ENCODE measurements around the gene ROBO1. TPM values are rescaled to one million over a fixed set of nuclear protein-coding genes. Genes with fewer than 3 reads are reported as not detected.

The ROBO1 gene
- total and polyA plus RNA-seq, 12 donors: 6.4 to 144 (median 43.9) TPM

GRCh38 chr3:79597709-79598108, 170.1 kb downstream of the ROBO1 start:
- no peaks in the 10 kb centered on the region for H3K27me3 ChIP-seq
- H3K4me1 ChIP-seq (replicated peaks in 1 of 2): no peaks in the 10 kb centered on the region
- 56 to 73% (median 71%) methylated on average over 2 of the region's 2 CpGs for WGBS, 4 donors
- DNase-seq: no peak
- H3K4me3 ChIP-seq: no peak overlapping the region
- TF ChIP-seq CTCF (IDR thresholded peaks at IDR 0.05): no peak
- no peak for TF ChIP-seq POLR2A (IDR thresholded peaks at IDR 0.05)
- intact Hi-C loops (cut with DNase I): no loop called here
- H3K9me3 ChIP-seq (replicated peaks in 1 of 3): no peaks in the 10 kb centered on the region
- no peak overlapping the region for H3K27ac ChIP-seq
- H3K36me3 ChIP-seq (replicated peaks in 1 of 2): no peaks in the 10 kb centered on the region

- TF ChIP-seq CTCF (IDR thresholded peaks at IDR 0.05): no peak
- Histone ChIP-seq H3K4me3 (no peak overlapping the region), H3K27ac (no peak overlapping the region), H3K27me3 (no peaks in the 10 kb centered on the region), H3K4me1 (replicated peaks in 1 of 2) (no peaks in the 10 kb centered on the region), H3K9me3 (replicated peaks in 1 of 3) (no peaks in the 10 kb centered on the region), H3K36me3 (replicated peaks in 1 of 2) (no peaks in the 10 kb centered on the region)
- no peak for DNase-seq
- intact Hi-C loops (cut with DNase I): no loop called here
These were observed 180.6 kb downstream of the ROBO1 start for GRCh38 chr3:79587150-79587549.

GRCh38 chr3:79586232-79586631, 181.6 kb downstream of the ROBO1 start:
- TF ChIP-seq CTCF (IDR thresholded peaks at IDR 0.05) (no peak), POLR2A (IDR thresholded peaks at IDR 0.05) (no peak)
- intact Hi-C loops (cut with DNase I): no loop called here
- DNase-seq: no peak
- Histone ChIP-seq H3K4me1 (replicated peaks in 1 of 2) (no peaks in the 10 kb centered on the region), H3K9me3 (replicated peaks in 1 of 3) (no peaks in the 10 kb centered on the region), H3K36me3 (replicated peaks in 1 of 2) (no peaks in the 10 kb centered on the region), H3K27ac (no peak overlapping the region), H3K4me3 (no peak overlapping the region), H3K27me3 (no peaks in the 10 kb centered on the region)

- Histone ChIP-seq H3K36me3 (replicated peaks in 1 of 2) (no peaks in the 10 kb centered on the region), H3K4me3 (no peak overlapping the region), H3K27me3 (no peaks in the 10 kb centered on the region), H3K27ac (no peak overlapping the region), H3K4me1 (replicated peaks in 1 of 2) (no peaks in the 10 kb centered on the region), H3K9me3 (replicated peaks in 1 of 3) (no peaks in the 10 kb centered on the region)
- no peak for TF ChIP-seq POLR2A (IDR thresholded peaks at IDR 0.05)
- no peak for TF ChIP-seq CTCF (IDR thresholded peaks at IDR 0.05)
- WGBS, 4 donors: 84 to 90% (median 87%) methylated on average over 7 of the region's 7 CpGs
- no peak for DNase-seq
- intact Hi-C loops (cut with DNase I): no loop called here
These were observed 194.9 kb downstream of the ROBO1 start for GRCh38 chr3:79572930-79573329.
